LoVo (cell line): ENCODE results near the gene LIG1.
"Not testable (repeated sequence)": the region's sequence is repeated elsewhere in the genome, so short reads cannot be mapped to it uniquely, and the experiment has no call there.

ENCODE experiments used
- DNase-seq: peaks from one replicate; pipeline ENCODE4 v3.0.0-alpha.2; 2016; ENCODE audit warnings: low spot score

LIG1 gene

GRCh38 chr19:48070177-48070769 is 99.9 kb downstream of the LIG1 start:
- not testable (repeated sequence) for DNase-seq

GRCh38 chr19:48069435-48069834 is 100.7 kb downstream of the LIG1 start:
- DNase-seq: no peak
